Ramos (cell line): Measurements from ENCODE around the gene CSHL1.

Source experiments
- in situ Hi-C: fragments of 300-500 bp; cut with MboI; formaldehyde crosslinking; loops from one replicate; pipeline ENCODE4 v1.14.3; 2022; ENCODE audit warnings: low sequenced_read_pairs; ENCODE audit not compliant: unreplicated experiment

CSHL1 gene

GRCh38 chr17:63941751-63942150 lies 30.7 kb upstream of the CSHL1 start:
- in situ Hi-C loops, result loop anchor here (25.0 kb wide), 1 partner anchor 1046 kb away; no protein-coding TSS in a partner anchor

GRCh38 chr17:63941162-63941561 lies 30.1 kb upstream of the CSHL1 start:
- in situ Hi-C loops, result loop anchor here (25.0 kb wide), 1 partner anchor 1046 kb away; no protein-coding TSS in a partner anchor

- in situ Hi-C loops, result loop anchor here (25.0 kb wide), 1 partner anchor 1047 kb away; no protein-coding TSS in a partner anchor
Measured at GRCh38 chr17:63940584-63940983, 29.5 kb upstream of the CSHL1 start.

GRCh38 chr17:63939884-63940283 lies 28.8 kb upstream of the CSHL1 start:
- in situ Hi-C loops, result loop anchor here (25.0 kb wide), 1 partner anchor 1047 kb away; no protein-coding TSS in a partner anchor

GRCh38 chr17:63939401-63939800 lies 28.3 kb upstream of the CSHL1 start:
- in situ Hi-C loops, result loop anchor here (25.0 kb wide), 1 partner anchor 1048 kb away; no protein-coding TSS in a partner anchor

GRCh38 chr17:63937920-63938319 lies 26.9 kb upstream of the CSHL1 start:
- in situ Hi-C loops, result loop anchor here (25.0 kb wide), 1 partner anchor 1049 kb away; no protein-coding TSS in a partner anchor

- in situ Hi-C loops, result loop anchor here (25.0 kb wide), 1 partner anchor 1050 kb away; no protein-coding TSS in a partner anchor
Measured at GRCh38 chr17:63937319-63937718, 26.3 kb upstream of the CSHL1 start.

GRCh38 chr17:63934183-63935112 lies 23.4 kb upstream of the CSHL1 start:
- in situ Hi-C loops, result loop anchor here (25.0 kb wide), 1 partner anchor 1053 kb away; no protein-coding TSS in a partner anchor

- in situ Hi-C loops, result loop anchor here (25.0 kb wide), 1 partner anchor 1054 kb away; no protein-coding TSS in a partner anchor
Measured at GRCh38 chr17:63933598-63933997, 22.5 kb upstream of the CSHL1 start.

- in situ Hi-C loops, result loop anchor here (25.0 kb wide), 1 partner anchor 1055 kb away; no protein-coding TSS in a partner anchor
Measured at GRCh38 chr17:63932721-63933120, 21.7 kb upstream of the CSHL1 start.

- in situ Hi-C loops, result loop anchor here (25.0 kb wide), 1 partner anchor 1055 kb away; no protein-coding TSS in a partner anchor
Measured at GRCh38 chr17:63931981-63932561, 21.0 kb upstream of the CSHL1 start, which contains the start of gene CD79B. Gene CD79B, minus strand, starts transcription at chr17:63932331. Its CDS starts 70 bp downstream, at chr17:63932261.

GRCh38 chr17:63930951-63931575 lies 20.0 kb upstream of the CSHL1 start:
- in situ Hi-C loops, result loop anchor here (25.0 kb wide), 1 partner anchor 1056 kb away; no protein-coding TSS in a partner anchor

- in situ Hi-C loops, result loop anchor here (25.0 kb wide), 1 partner anchor 1057 kb away; no protein-coding TSS in a partner anchor
Measured at GRCh38 chr17:63929860-63930766, 19.1 kb upstream of the CSHL1 start.

- in situ Hi-C loops, result loop anchor here (25.0 kb wide), 1 partner anchor 1058 kb away; no protein-coding TSS in a partner anchor
Measured at GRCh38 chr17:63928966-63929695, 18.1 kb upstream of the CSHL1 start.

- in situ Hi-C loops, result loop anchor here (25.0 kb wide), 1 partner anchor 1059 kb away; no protein-coding TSS in a partner anchor
Measured at GRCh38 chr17:63928172-63928666, 17.2 kb upstream of the CSHL1 start.

- in situ Hi-C loops, result loop anchor here (25.0 kb wide), 1 partner anchor 1060 kb away; no protein-coding TSS in a partner anchor
Measured at GRCh38 chr17:63927464-63928171, 16.6 kb upstream of the CSHL1 start.

GRCh38 chr17:63926164-63926563 lies 15.1 kb upstream of the CSHL1 start:
- in situ Hi-C loops, result loop anchor here (25.0 kb wide), 1 partner anchor 1061 kb away; no protein-coding TSS in a partner anchor
